Fibroblast of gingiva (primary cell): ENCODE results near the gene DIP2C.
"Not testable (repeated sequence)": the region's sequence is repeated elsewhere in the genome, so short reads cannot be mapped to it uniquely, and the experiment has no call there.

ENCODE experiments used
- DNase-seq: peaks from one replicate; pipeline ENCODE4 v3.0.0-alpha.2; 2011; ENCODE audit warnings: low read depth

DIP2C gene

DNA sequence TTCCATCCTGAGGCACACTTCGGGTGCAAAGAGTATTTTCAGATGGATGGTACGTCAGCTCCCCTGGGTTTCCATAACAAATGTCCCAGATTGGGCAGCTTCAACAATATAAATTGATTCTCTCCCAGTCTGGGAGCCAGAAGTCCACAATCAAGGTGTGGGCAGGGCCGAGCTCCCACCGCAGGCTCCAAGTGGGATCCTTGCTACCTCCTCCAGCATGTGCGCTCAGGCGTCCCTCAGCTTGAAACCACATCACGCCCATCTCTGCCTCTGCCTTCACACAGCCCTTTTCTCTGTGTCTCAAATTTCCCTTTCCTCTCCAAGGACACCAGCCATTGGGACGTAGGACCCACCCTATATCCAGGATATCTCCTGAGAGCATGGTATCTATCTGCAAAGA lies 153.5 kb downstream of the DIP2C start:
- no peak for DNase-seq

DNA sequence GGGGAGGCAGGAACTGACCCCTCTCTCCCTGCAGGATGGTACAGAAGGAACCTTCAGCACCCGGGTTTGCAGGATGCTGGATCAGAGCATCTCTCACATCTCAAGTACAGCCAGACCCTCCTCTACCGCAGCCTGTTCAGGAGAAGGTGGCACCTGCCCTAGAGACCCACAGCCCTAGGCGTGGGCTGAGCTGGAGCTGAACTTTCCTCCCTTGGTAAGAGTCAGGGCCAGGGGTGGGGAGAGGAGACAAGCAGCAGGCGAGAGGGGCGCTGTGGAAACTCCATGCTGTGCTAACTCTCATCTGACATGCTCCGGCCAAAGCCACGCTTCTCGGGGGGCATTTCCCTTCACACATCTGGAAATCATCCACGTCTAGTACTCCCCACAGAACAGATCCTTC lies 154.4 kb downstream of the DIP2C start:
- DNase-seq = no peak

DNA sequence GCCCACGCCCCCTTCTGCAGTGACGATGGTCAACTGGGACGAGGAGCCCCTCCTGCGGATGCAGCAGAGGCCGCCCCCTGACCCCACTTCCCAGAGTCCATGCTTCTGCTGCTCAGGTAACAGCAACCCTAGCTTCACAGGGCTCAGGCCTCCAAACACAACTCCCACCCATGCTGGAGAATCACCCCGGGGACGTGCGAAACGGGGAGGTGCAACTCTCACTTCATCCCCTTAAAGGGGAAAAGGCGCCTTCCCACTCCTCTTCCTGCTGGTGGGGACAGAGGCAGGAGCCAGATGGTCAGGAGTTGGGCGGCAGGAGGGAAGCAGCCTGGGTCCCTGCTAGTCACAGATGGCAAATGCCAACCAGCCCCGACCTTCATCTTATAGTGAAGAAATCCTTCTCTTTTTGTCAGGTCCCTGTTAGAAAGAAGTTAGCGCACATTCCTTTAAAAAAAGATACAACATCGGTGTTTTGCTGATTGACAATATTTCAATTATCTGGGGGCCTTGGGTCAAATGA lies 155.4 kb downstream of the DIP2C start:
- no peak for DNase-seq

DNA sequence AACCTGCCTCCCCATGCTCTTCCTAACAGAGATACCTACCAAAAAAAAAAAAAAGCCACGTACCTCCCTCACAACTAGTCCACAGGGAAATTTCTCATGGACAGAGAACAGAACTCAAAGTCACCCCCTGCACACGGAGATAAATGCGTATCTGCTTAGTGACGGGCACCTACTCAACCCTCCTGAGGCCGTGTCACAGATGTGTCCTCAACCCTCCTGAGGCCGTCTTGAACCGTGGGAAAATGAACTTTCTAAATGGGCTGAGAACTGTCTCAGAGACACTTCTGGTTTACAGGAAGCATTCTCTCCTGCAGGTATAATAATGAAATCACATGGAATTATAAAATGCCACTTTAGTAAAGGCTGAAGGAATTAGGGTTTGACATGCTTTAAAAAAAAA lies 155.9 kb downstream of the DIP2C start:
- no peak for DNase-seq

GRCh38 chr10:533186-533585 lies 156.3 kb downstream of the DIP2C start:
- no peak for DNase-seq

GRCh38 chr10:532331-532730 lies 157.1 kb downstream of the DIP2C start:
- DNase-seq = not testable (repeated sequence)

DNA sequence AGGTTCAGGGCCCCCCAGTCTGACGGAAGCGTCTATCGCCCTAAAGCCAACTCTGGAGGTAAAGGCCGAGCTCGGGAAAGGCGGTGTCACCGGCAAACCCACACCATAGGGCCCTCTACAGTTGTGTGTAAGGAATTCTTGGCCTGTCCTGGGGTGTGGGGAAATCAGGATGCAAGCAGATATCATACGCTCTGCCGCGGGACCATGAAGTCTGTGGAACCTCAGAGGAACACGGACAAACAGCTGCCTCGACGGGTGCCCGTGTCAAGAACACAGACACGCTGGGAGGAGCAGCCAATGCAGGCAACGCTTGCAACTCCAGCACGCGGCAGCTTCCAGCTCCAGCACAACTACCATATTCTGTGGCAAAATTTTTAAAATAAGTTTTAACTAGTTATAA lies 157.9 kb downstream of the DIP2C start:
- DNase-seq = no peak

DNA sequence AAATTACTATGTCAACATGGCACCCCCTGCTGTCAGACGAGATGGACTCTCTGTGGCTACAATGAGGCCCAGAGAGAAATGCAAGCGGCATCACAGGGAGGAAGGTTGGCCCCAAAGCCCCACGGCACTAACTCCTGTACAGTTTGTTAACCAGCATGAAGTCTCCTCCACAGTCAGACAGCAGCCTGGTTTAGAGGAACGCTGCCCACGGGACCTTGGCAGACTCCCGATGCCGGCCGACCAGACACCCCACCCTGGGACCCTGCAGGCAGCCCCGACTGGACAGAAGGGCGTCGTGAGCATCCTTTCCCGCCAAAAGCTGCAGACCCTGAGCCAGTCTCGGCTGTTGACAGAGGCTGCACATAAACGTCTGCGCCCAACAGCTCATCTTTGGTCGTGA lies 158.8 kb downstream of the DIP2C start:
- no peak for DNase-seq

GRCh38 chr10:529468-530230 lies 159.8 kb downstream of the DIP2C start:
- DNase-seq = no peak

- no peak for DNase-seq
Observed at GRCh38 chr10:528173-529165, 161.0 kb downstream of the DIP2C start.

GRCh38 chr10:527416-527815 lies 162.1 kb downstream of the DIP2C start:
- DNase-seq = peak; percentile 74

DNA sequence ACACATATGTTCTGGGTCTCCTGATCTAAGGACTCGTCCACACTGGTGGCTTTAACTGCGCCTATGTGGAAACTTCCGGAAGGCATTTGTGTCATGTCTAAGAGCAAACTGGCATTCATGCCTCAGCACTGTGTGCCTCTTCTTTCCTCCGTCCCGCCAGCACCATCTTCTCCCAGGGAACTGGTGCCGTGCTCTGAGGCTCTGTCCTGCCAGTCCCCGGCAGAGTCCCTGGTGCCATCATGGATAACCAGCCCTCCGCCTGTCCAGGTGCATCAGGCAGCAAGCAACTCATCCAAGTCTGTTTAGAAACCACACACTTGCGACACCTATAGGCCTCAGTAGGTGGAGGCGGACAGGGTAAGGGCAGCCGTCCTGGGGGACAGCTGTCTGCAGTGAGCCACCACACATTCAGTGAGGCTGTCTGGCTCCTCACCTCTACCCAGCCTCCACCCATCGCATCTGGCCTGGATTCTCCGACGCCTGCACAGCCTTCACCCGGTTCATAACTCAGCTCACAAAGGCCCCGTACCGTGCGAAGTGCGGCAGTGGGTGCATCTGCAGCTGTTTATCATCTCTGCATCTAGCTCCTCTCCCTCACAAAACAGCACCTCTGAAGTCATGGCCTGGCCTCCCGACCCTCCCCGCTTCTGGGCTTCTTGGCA lies 162.7 kb downstream of the DIP2C start:
- DNase-seq = no peak

GRCh38 chr10:525565-526315 lies 163.7 kb downstream of the DIP2C start:
- no peak for DNase-seq

DNA sequence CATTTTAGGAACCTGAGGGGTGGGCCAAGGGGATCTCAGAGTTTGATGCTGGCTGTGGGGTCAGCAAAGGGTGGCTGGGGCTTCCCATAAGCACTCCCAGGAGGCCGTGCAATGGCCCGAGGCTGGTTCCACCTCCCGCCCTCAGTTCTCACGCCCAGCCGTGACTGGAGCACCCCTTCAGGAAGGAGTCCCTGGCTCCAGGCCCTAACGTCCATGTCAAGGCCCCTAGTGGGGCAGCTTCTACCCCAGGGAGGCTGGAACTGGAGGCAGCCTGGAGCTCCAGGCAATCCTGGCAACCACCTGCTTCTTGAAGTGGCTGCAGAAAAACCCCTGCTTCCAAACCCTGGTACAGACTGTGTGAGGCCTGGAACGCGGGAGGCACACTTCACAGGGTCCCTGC lies 165.5 kb downstream of the DIP2C start:
- no peak for DNase-seq

GRCh38 chr10:522350-522749 lies 167.1 kb downstream of the DIP2C start:
- no peak for DNase-seq

GRCh38 chr10:521261-522250 lies 167.9 kb downstream of the DIP2C start:
- no peak for DNase-seq

- peak; percentile 9 for DNase-seq
Observed at GRCh38 chr10:520402-520787, 169.1 kb downstream of the DIP2C start.

DNA sequence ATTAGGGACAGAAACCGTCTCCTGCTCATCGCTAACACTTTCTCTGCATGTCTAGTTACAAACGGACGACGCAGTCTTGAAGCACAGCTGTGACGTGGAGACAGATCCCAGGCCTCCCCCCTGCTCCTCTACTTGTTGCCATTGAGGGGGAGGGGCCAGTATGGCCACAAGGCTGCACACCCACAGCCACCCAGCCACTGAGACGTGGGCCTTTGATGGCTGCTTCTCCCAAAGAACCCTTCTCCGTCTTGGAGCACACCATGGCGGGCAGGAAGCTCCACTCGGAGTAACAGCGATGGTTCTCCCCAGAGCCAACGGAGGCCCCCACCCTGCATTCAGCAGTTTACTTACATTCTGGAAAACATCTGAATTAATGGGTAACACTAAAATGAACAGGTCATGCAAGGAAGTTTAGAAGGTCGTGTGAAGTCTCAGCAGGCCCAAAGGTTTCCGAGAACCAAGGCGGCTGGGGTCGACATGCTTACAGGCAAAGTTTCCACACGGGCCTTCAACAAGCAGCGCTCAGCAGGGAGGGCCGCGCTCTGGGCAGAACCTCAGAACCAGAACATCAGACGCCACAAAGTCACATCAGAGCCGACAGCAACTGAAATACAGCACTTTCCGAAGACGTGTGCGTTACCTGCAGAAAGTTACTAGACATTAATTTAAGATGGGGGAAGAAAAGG lies 169.6 kb downstream of the DIP2C start:
- DNase-seq = no peak

DNA sequence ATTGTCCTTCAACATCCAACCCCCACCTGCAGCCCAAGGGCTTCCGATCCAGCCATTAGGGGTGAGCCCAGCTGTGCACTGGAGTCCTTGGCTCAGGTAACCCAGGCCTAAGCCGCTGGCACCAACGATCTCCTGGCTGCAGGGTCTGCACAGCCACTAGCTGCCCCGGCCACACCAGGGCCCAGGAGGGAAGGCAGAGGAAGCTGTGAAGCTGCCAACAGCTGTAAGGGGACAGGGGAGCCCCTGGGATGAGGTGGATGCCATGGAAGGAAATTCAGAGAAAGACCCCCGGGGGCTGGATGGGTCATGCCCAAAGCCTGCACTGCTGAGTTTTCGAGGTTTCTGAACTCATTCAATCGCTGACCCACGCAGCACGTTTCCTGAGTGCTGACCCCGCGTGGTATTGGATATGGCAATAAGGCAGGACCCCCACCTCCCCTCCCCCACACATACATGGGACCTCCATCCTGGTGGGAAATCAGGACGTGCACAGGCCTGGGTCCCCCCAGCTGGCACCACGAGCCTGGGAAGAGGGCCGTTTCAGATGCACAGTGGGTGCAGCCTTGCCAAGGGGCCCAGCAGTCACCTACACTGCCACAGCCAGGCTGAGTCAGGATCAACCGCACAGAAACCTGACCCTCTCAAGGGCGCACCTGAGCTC lies 170.3 kb downstream of the DIP2C start:
- no peak for DNase-seq
